Measurements from ENCODE around the gene SLC12A8. TPM values are rescaled to one million over a fixed set of nuclear protein-coding genes. Genes with fewer than 3 reads are reported as not detected.

Gene SLC12A8
- polyA plus RNA-seq, 1 of the 3 experiments (the other 2 are of a cell fraction), result 7.5 TPM

GRCh38 chr3:125115640-125116039, 96.9 kb downstream of the SLC12A8 start (continued):
- TF ChIP-seq ZBTB33 (IDR thresholded peaks at IDR 0.05; ENCODE audit: borderline replicate concordance, low read depth), result no peak
- no peak for TF ChIP-seq NFIC (IDR thresholded peaks at IDR 0.05; ENCODE audit: borderline replicate concordance)
- TF ChIP-seq SIN3A (IDR thresholded peaks at IDR 0.05; ENCODE audit: borderline replicate concordance, low read depth, low read length), result no peak

- Histone ChIP-seq H3K9ac (no peak overlapping the region), H3K4me3 (ENCODE audit: low read depth in 2 of 2, low read length in 1 of 2) (no peak overlapping the region), H3K79me2 (ENCODE audit: insufficient read depth) (no peaks in the 10 kb centered on the region), H3K27ac (ENCODE audit: low read depth in 2 of 2, low read length in 1 of 2) (no peak overlapping the region), H3K9me3 (no peaks in the 10 kb centered on the region), H3K9me2 (no peaks in the 10 kb centered on the region), H3F3A (replicated peaks; ENCODE audit: insufficient read depth) (peaks cover 10% of the 10 kb centered on the region), H2AFZ (ENCODE audit: low read depth) (no peak overlapping the region), H4K20me1 (ENCODE audit: insufficient read depth) (no peaks in the 10 kb centered on the region), H3K36me3 (replicated peaks in 1 of 2; ENCODE audit: control insufficient read depth in 1 of 2, insufficient read depth in 2 of 2, low read length in 1 of 2) (no peaks in the 10 kb centered on the region), H3K27me3 (ENCODE audit: insufficient read depth) (no peaks in the 10 kb centered on the region), H3K4me2 (no peak overlapping the region), H3K4me1 (ENCODE audit: control insufficient read depth in 1 of 2, insufficient read depth in 2 of 2, low read depth in 1 of 2, low read length in 1 of 2) (peaks cover 21 to 23% of the 10 kb centered on the region in 2 experiments; a peak in 2 of 4 replicates)
- ChIA-PET CTCF (no interaction called here), POLR2A (no interaction called here)
- 75% methylated on average over 1 of the region's 1 CpG for WGBS (ENCODE audit: low lambda C conversion rate)
- no peak for DNase-seq
- TF ChIP-seq RCOR1 (IDR thresholded peaks at IDR 0.05; ENCODE audit: low read length) (no peak), IRF3 (IDR thresholded peaks at IDR 0.05; ENCODE audit: low read depth, low read length) (no peak), RAD21 (IDR thresholded peaks at IDR 0.05; ENCODE audit: low read length) (no peak)
Observed at GRCh38 chr3:125112981-125113380, 99.6 kb downstream of the SLC12A8 start.

- H3K4me1 ChIP-seq (ENCODE audit: control insufficient read depth in 1 of 2, insufficient read depth in 2 of 2, low read depth in 1 of 2, low read length in 1 of 2), result peaks cover 6 to 30% of the 10 kb centered on the region in 2 experiments; a peak in 3 of 4 replicates
- H3K4me2 ChIP-seq, result peak overlapping the region; percentile 52
- no peaks in the 10 kb centered on the region for H3K27me3 ChIP-seq (ENCODE audit: insufficient read depth)
- no peak overlapping the region for H2AFZ ChIP-seq (ENCODE audit: low read depth)
- TF ChIP-seq ELF1 (IDR thresholded peaks at IDR 0.05), result no peak
- no peak for TF ChIP-seq MAX (IDR thresholded peaks at IDR 0.05; ENCODE audit: low read depth)
- no peak for TF ChIP-seq FOXJ3 (CRISPR knock-in tag; IDR thresholded peaks at IDR 0.05)
- no peak; the same call in 1 of the 2 replicates for TF ChIP-seq TEAD4 (IDR thresholded peaks at IDR 0.05; ENCODE audit: borderline replicate concordance, insufficient read depth)
- TF ChIP-seq NFIC (IDR thresholded peaks at IDR 0.05; ENCODE audit: borderline replicate concordance), result no peak
- TF ChIP-seq RAD21 (IDR thresholded peaks at IDR 0.05; ENCODE audit: low read length), result no peak
- TF ChIP-seq JUND (IDR thresholded peaks at IDR 0.05), result no peak
- no peak for TF ChIP-seq TCF12 (IDR thresholded peaks at IDR 0.05)
- no peak for TF ChIP-seq RCOR1 (IDR thresholded peaks at IDR 0.05; ENCODE audit: low read length)
- no peak for TF ChIP-seq MEF2A (IDR thresholded peaks at IDR 0.05; ENCODE audit: borderline replicate concordance, low read depth)
- no peak for TF ChIP-seq FOXM1 (IDR thresholded peaks at IDR 0.05; ENCODE audit: low read depth)
- no peak for TF ChIP-seq GABPA (IDR thresholded peaks at IDR 0.05; ENCODE audit: low read depth)
- no peak for TF ChIP-seq PBX3 (IDR thresholded peaks at IDR 0.05)
- DNase-seq, result no peak
- no peak overlapping the region for H3K9ac ChIP-seq
- peaks cover 17% of the 10 kb centered on the region for H3F3A ChIP-seq (replicated peaks; ENCODE audit: insufficient read depth)
- no peak overlapping the region for H3K4me3 ChIP-seq (ENCODE audit: low read depth in 2 of 2, low read length in 1 of 2)
- CTCF ChIA-PET, result interaction anchor here (0.6 to 1.1 kb wide), 3 partner anchors 10 to 1626 kb away, joined by 3 read pairs; no protein-coding TSS in a partner anchor
- WGBS (ENCODE audit: low lambda C conversion rate), result 57% methylated on average over 3 of the region's 3 CpGs
- POLR2A ChIA-PET, result no interaction called here
- peak overlapping the region in 1 of 2 experiments; percentile 75; a peak in 2 of 4 replicates for H3K27ac ChIP-seq (ENCODE audit: low read depth in 2 of 2, low read length in 1 of 2)
- no peaks in the 10 kb centered on the region for H3K9me2 ChIP-seq
- H3K79me2 ChIP-seq (ENCODE audit: insufficient read depth), result no peaks in the 10 kb centered on the region
- no peaks in the 10 kb centered on the region for H4K20me1 ChIP-seq (ENCODE audit: insufficient read depth)
- no peaks in the 10 kb centered on the region for H3K9me3 ChIP-seq
- H3K36me3 ChIP-seq (replicated peaks in 1 of 2; ENCODE audit: control insufficient read depth in 1 of 2, insufficient read depth in 2 of 2, low read length in 1 of 2), result no peaks in the 10 kb centered on the region
Observed at GRCh38 chr3:125110876-125111480, 101.6 kb downstream of the SLC12A8 start.

Measured in SK-N-SH (cell line).